GM12878 (cell line): ENCODE measurements around the gene ITSN2. TPM values are rescaled to one million over a fixed set of nuclear protein-coding genes. Genes with fewer than 3 reads are reported as not detected.
A peak's percentile ranks its signal among the peaks of the same experiment; 100 is the strongest.

ENCODE experiments used
- ATAC-seq: fragments of 200-7000 bp; cut with Tn5 transposase; 3 replicates; pipeline ENCODE4 v1.9.1; 2020; ENCODE audit warnings: mild to moderate bottlenecking, moderate library complexity
- BruUV-seq: library from RNA; stranded (reverse); fragments of 400-500 nt; replicated peaks from 2 replicates; lab custom pipeline; 2021; lab: Mats Ljungman, UMichigan
- CTCF ChIA-PET: fragments of 300-600 bp; sonication (Branson Sonifier 250); formaldehyde crosslinking; extraction: SDS; loops from one replicate; lab custom pipeline; 2021; ENCODE audit warnings: inconsistent platforms; lab: Yijun Ruan, JAX
- POLR2A ChIA-PET: fragments of 350-600 bp; formaldehyde crosslinking; extraction: SDS; loops from one replicate; lab custom pipeline; 2021; ENCODE audit warnings: inconsistent platforms; lab: Charles Lee
- RAD21 ChIA-PET: fragments of 300-600 bp; sonication (Branson Sonifier 250); formaldehyde crosslinking; loops from one replicate; lab custom pipeline; 2023; ENCODE audit warnings: antibody characterized with exemption; ENCODE audit not compliant: unreplicated experiment; lab: Charles Lee
- SMC1A ChIA-PET: fragments of 300-600 bp; sonication (Branson Sonifier 250); formaldehyde crosslinking; loops from one replicate; lab custom pipeline; 2023; ENCODE audit not compliant: unreplicated experiment, uncharacterized antibody; lab: Charles Lee
- DNase-seq: peaks from one replicate; pipeline ENCODE4 v3.0.0-alpha.2; 2011; ENCODE audit warnings: low read depth, low spot score
- FAIRE-seq: peaks from 3 replicates; lab custom pipeline; 2011; peaks lifted over from hg19 to GRCh38; lab: Jason Lieb, UNC
- H2AFZ ChIP-seq: 2 replicates; pipeline ENCODE4 v1.6.0; 2011; ENCODE audit warnings: low read depth, low read length, control low read depth; ENCODE audit not compliant: control insufficient read depth
- H3K27ac ChIP-seq: 2 replicates; pipeline ENCODE4 v1.5.1; 2011; ENCODE audit warnings: control low read depth; ENCODE audit not compliant: control insufficient read depth, insufficient read depth
- H3K27me3 ChIP-seq, 2 experiments: replicated peaks in 1 of 2; 2 replicates each; pipeline versions ENCODE4 v1.6.0 to v1.6.1; 2011; ENCODE audit warnings: low read length in 1 of 2; ENCODE audit not compliant: control insufficient read depth in 2 of 2, insufficient read depth in 2 of 2
- H3K36me3 ChIP-seq, 2 experiments: 2 replicates each; pipeline ENCODE4 v1.5.1; 2011; ENCODE audit warnings: low read length in 1 of 2; ENCODE audit not compliant: control insufficient read depth in 2 of 2, insufficient read depth in 2 of 2
- H3K4me1 ChIP-seq: 2 replicates; pipeline ENCODE4 v1.6.1; 2011; ENCODE audit warnings: mild to moderate bottlenecking, low read length, moderate library complexity, mixed read lengths; ENCODE audit not compliant: control insufficient read depth, insufficient read depth
- H3K4me2 ChIP-seq: 2 replicates; pipeline ENCODE4 v1.6.0; 2011; ENCODE audit warnings: control low read depth; ENCODE audit not compliant: control insufficient read depth, insufficient read depth
- H3K4me3 ChIP-seq: fragments of 200-600 bp; sonication (generic); 2 replicates; pipeline ENCODE4 v1.5.1; 2016
- H3K79me2 ChIP-seq: 2 replicates; pipeline ENCODE4 v1.6.0; 2011; ENCODE audit warnings: low read length; ENCODE audit not compliant: control insufficient read depth, insufficient read depth
- H3K9ac ChIP-seq: 2 replicates; pipeline ENCODE4 v1.8.0; 2011; ENCODE audit warnings: low read length, control low read depth, mixed read lengths; ENCODE audit not compliant: control insufficient read depth, insufficient read depth
- H3K9me3 ChIP-seq: replicated peaks from 3 replicates; pipeline ENCODE4 v1.5.1; 2011; ENCODE audit warnings: mild to moderate bottlenecking, low read length; ENCODE audit not compliant: control insufficient read depth, insufficient read depth
- H4K20me1 ChIP-seq: 2 replicates; pipeline ENCODE4 v1.6.0; 2011; ENCODE audit not compliant: control insufficient read depth, insufficient read depth
- ATF7 ChIP-seq: fragments of 450-650 bp; IDR thresholded peaks from 2 replicates; pipeline ENCODE4 v1.6.1; 2016; ENCODE audit warnings: low read depth, mild to moderate bottlenecking
- CBFB ChIP-seq: IDR thresholded peaks from 2 replicates; pipeline ENCODE4 v1.6.1; 2016; ENCODE audit warnings: antibody characterized with exemption, low read depth
- CREM ChIP-seq: IDR thresholded peaks from 2 replicates; pipeline ENCODE4 v1.6.1; 2014; ENCODE audit warnings: antibody characterized with exemption, low read depth
- DPF2 ChIP-seq: fragments of 450-650 bp; IDR thresholded peaks from 2 replicates; pipeline ENCODE4 v1.6.1; 2017; ENCODE audit warnings: mild to moderate bottlenecking
- FOS ChIP-seq: IDR thresholded peaks from 3 replicates; pipeline ENCODE4 v1.6.1; 2011; ENCODE audit warnings: borderline replicate concordance; ENCODE audit not compliant: insufficient read length; ENCODE audit errors: extremely low read depth
- FOXM1 ChIP-seq: IDR thresholded peaks from 2 replicates; pipeline ENCODE4 v1.6.1; 2012; ENCODE audit warnings: low read depth, mild to moderate bottlenecking, inconsistent platforms, low read length, moderate library complexity
- GABPA ChIP-seq: IDR thresholded peaks from 2 replicates; pipeline ENCODE4 v1.6.1; 2014; ENCODE audit warnings: antibody characterized with exemption, low read depth, mild to moderate bottlenecking, inconsistent platforms
- JUNB ChIP-seq: IDR thresholded peaks from 2 replicates; pipeline ENCODE4 v1.6.1; 2016; ENCODE audit warnings: antibody characterized with exemption, mild to moderate bottlenecking
- MEF2A ChIP-seq: IDR thresholded peaks from 2 replicates; pipeline ENCODE4 v1.6.1; 2011; ENCODE audit warnings: low read depth, mild to moderate bottlenecking, low read length, moderate library complexity; ENCODE audit not compliant: insufficient read depth
- NR2C2 ChIP-seq: IDR thresholded peaks from 2 replicates; pipeline ENCODE4 v1.6.1; 2011; ENCODE audit warnings: borderline replicate concordance, low read depth; ENCODE audit not compliant: control insufficient read depth, insufficient read length
- PML ChIP-seq: IDR thresholded peaks from 2 replicates; pipeline ENCODE4 v1.6.1; 2012; ENCODE audit warnings: low read length, inconsistent platforms
- RUNX3 ChIP-seq: IDR thresholded peaks from 2 replicates; pipeline ENCODE4 v1.6.1; 2012; ENCODE audit warnings: low read length, inconsistent platforms
- SMAD1 ChIP-seq: fragments of 450-650 bp; IDR thresholded peaks from 2 replicates; pipeline ENCODE4 v1.6.1; 2018; ENCODE audit warnings: mild to moderate bottlenecking, low read depth; ENCODE audit not compliant: partially characterized antibody
- TAF1 ChIP-seq: IDR thresholded peaks from 2 replicates; pipeline ENCODE4 v1.6.1; 2011; ENCODE audit warnings: mild to moderate bottlenecking, low read depth, low read length, borderline replicate concordance
- YY1 ChIP-seq: IDR thresholded peaks from 2 replicates; pipeline ENCODE4 v1.6.1; 2011; ENCODE audit warnings: low read depth, mild to moderate bottlenecking, low read length
- WGBS: methylation state at CpG from one replicate; pipeline ENCODE4 v1.1.6; 2016; ENCODE audit warnings: low lambda C conversion rate; ENCODE audit not compliant: insufficient replicate concordance, insufficient coverage; ENCODE audit errors: missing lambda C conversion rate; 5-methylcytosine and 5-hydroxymethylcytosine counted together
- in situ Hi-C: fragments of 300-500 bp; cut with MboI; formaldehyde crosslinking; loops from 9 replicates; pipeline ENCODE4 v1.14.3; 2018; ENCODE audit warnings: mixed read lengths
- intact Hi-C: fragments of 100-400 bp; cut with micrococcal nuclease; formaldehyde crosslinking; loops from one replicate; pipeline ENCODE4 v1.14.2; 2022; ENCODE audit not compliant: unreplicated experiment
- polyA plus RNA-seq, 11 experiments: library from polyadenylated mRNA; depleted of rRNA in 4 of 11; unstranded in 6 of 11; stranded (reverse) in 5 of 11; fragments of >200 nt; fragmentation: Nextera tagmentation in 4 of 11; fragmentation: Illumina TruSeq in 1 of 11; extraction: Ambion mirVana in 4 of 11; extraction: Trizol in 1 of 11; gene quantifications; 1 replicate in 1 of 11; 2 replicates in 10 of 11; pipeline versions ENCODE4 v1.2.1 to v1.2.3, GENCODE V29; 2011 to 2016; ENCODE audit warnings: inconsistent platforms in 2 of 11, missing spikeins in 2 of 11, low read depth in 1 of 11
- total RNA-seq, 4 experiments: library from RNA; depleted of rRNA in 3 of 4; stranded (reverse); fragments of >200 nt in 3 of 4; fragmentation: Illumina TruSeq in 1 of 4; extraction: Trizol in 1 of 4; gene quantifications; 2 replicates each; pipeline versions ENCODE4 v1.2.1 to v1.2.3, GENCODE V29; 2013 to 2021
- TF ChIP-seq, protein P1 (sequence below): fragments of 450-650 bp; IDR thresholded peaks from 2 replicates; pipeline ENCODE4 v1.6.1; 2017; ENCODE audit warnings: mild to moderate bottlenecking
- TF ChIP-seq, protein P2 (sequence below): fragments of 450-650 bp; IDR thresholded peaks from 2 replicates; pipeline ENCODE4 v1.6.1; 2016; ENCODE audit warnings: mild to moderate bottlenecking
- TF ChIP-seq, protein P3 (sequence below): fragments of 450-650 bp; IDR thresholded peaks from 2 replicates; pipeline ENCODE4 v1.6.1; 2017; ENCODE audit warnings: low read depth, mild to moderate bottlenecking, moderate library complexity
- TF ChIP-seq, protein P4 (sequence below): IDR thresholded peaks from 2 replicates; pipeline ENCODE4 v1.6.1; 2012; ENCODE audit warnings: low read length, inconsistent platforms

ITSN2 gene
- total and polyA plus RNA-seq, 10 of the 15 experiments (the other 5 are each of a cell fraction or from before 2014, with no cell fraction given), result 20.5 to 80.0 (median 54.7) TPM

DNA sequence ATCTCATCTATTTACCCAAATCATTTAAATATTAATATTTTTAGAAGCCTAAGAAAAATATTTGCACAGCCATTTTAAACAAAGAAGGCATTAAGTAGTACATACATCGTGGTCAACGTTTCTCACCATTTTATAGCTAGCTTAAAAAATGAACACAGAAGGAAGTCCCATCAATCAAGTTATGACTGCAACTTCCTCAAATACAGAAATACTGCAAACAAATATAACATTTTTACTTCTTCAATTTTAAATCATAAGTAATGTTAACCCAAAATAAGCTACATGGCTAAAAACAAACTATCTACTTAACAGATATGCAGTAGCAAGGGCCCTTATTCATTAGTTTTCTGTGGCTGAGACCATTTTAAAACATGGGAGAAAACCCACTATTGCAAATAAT lies 30.6 kb downstream of the ITSN2 start:
- no TSS peak for BruUV-seq
- ChIA-PET POLR2A (interaction anchor here (1.0 to 5.2 kb wide), 9 partner anchors 9 to 403 kb away, joined by 3 to 48 read pairs (median 5); partner anchors contain the start of genes ATAD2B and ITSN2), RAD21 (interaction anchor here (0.6 to 6.4 kb wide), 12 partner anchors 8 to 402 kb away, joined by 3 to 55 read pairs (median 6); partner anchors contain the start of genes ATAD2B and ITSN2), SMC1A (interaction anchor here (0.6 to 6.9 kb wide), 13 partner anchors 8 to 117 kb away, joined by 3 to 102 read pairs (median 5); partner anchors contain the start of gene ITSN2), CTCF (interaction anchor here (1.0 to 5.4 kb wide), 9 partner anchors 8 to 22 kb away, joined by 3 to 40 read pairs (median 6); no protein-coding TSS in a partner anchor)
- ATAC-seq (peak; percentile 66), FAIRE-seq (no peak), DNase-seq (no peak)
- H3K79me2 ChIP-seq, result peaks cover 71% of the 10 kb centered on the region
- peak overlapping the region; percentile 66 for H3K4me3 ChIP-seq
- no peaks in the 10 kb centered on the region for H3K27me3 ChIP-seq
- H2AFZ ChIP-seq, result peak overlapping the region; percentile 30
- in situ Hi-C loops (no loop called here), intact Hi-C loops (loop anchor here (2.0 kb wide), 1 partner anchor 13 kb away; no protein-coding TSS in a partner anchor)
- WGBS, result 0% methylated on average over 2 of the region's 2 CpGs
- peaks cover 0 to 3% of the 10 kb centered on the region in 2 experiments; a peak in 2 of 4 replicates for H3K36me3 ChIP-seq
- H3K4me1 ChIP-seq, result peaks cover 36% of the 10 kb centered on the region
- peak overlapping the region; percentile 92 for H3K27ac ChIP-seq
- H3K9me3 ChIP-seq, result no peaks in the 10 kb centered on the region
- H4K20me1 ChIP-seq, result no peaks in the 10 kb centered on the region
- H3K9ac ChIP-seq, result peak overlapping the region; percentile 62
- peak overlapping the region; percentile 95 for H3K4me2 ChIP-seq
- TF ChIP-seq MEF2A, result peak; percentile 71
- TF ChIP-seq CBFB, result no peak
- TF ChIP-seq, protein P1, sequence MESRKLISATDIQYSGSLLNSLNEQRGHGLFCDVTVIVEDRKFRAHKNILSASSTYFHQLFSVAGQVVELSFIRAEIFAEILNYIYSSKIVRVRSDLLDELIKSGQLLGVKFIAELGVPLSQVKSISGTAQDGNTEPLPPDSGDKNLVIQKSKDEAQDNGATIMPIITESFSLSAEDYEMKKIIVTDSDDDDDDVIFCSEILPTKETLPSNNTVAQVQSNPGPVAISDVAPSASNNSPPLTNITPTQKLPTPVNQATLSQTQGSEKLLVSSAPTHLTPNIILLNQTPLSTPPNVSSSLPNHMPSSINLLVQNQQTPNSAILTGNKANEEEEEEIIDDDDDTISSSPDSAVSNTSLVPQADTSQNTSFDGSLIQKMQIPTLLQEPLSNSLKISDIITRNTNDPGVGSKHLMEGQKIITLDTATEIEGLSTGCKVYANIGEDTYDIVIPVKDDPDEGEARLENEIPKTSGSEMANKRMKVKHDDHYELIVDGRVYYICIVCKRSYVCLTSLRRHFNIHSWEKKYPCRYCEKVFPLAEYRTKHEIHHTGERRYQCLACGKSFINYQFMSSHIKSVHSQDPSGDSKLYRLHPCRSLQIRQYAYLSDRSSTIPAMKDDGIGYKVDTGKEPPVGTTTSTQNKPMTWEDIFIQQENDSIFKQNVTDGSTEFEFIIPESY, result no peak
- TF ChIP-seq, protein P2, sequence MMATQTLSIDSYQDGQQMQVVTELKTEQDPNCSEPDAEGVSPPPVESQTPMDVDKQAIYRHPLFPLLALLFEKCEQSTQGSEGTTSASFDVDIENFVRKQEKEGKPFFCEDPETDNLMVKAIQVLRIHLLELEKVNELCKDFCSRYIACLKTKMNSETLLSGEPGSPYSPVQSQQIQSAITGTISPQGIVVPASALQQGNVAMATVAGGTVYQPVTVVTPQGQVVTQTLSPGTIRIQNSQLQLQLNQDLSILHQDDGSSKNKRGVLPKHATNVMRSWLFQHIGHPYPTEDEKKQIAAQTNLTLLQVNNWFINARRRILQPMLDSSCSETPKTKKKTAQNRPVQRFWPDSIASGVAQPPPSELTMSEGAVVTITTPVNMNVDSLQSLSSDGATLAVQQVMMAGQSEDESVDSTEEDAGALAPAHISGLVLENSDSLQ, result peak; percentile 91
- TF ChIP-seq RUNX3, result peak; percentile 68
- peak; percentile 59; the same call in 1 of the 2 replicates for TF ChIP-seq PML
- TF ChIP-seq TAF1, result 0 out of 2 replicates have a peak, but pooled peaks have one; percentile 17
- TF ChIP-seq ATF7, result peak; percentile 28; the same call in 1 of the 2 replicates
- TF ChIP-seq JUNB, result peak; percentile 79
- no peak for TF ChIP-seq FOS
- TF ChIP-seq SMAD1, result no peak
- TF ChIP-seq NR2C2, result no peak
- peak; percentile 61; the same call in 1 of the 2 replicates for TF ChIP-seq YY1
- 0 out of 2 replicates have a peak, but pooled peaks have one; percentile 32 for TF ChIP-seq GABPA
- TF ChIP-seq, protein P3, sequence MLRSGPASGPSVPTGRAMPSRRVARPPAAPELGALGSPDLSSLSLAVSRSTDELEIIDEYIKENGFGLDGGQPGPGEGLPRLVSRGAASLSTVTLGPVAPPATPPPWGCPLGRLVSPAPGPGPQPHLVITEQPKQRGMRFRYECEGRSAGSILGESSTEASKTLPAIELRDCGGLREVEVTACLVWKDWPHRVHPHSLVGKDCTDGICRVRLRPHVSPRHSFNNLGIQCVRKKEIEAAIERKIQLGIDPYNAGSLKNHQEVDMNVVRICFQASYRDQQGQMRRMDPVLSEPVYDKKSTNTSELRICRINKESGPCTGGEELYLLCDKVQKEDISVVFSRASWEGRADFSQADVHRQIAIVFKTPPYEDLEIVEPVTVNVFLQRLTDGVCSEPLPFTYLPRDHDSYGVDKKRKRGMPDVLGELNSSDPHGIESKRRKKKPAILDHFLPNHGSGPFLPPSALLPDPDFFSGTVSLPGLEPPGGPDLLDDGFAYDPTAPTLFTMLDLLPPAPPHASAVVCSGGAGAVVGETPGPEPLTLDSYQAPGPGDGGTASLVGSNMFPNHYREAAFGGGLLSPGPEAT, result peak; percentile 50; the same call in 1 of the 2 replicates
- 0 out of 2 replicates have a peak, but pooled peaks have one; percentile 10 for TF ChIP-seq CREM
- TF ChIP-seq FOXM1, result peak; percentile 60; the same call in 1 of the 2 replicates
- TF ChIP-seq, protein P4, sequence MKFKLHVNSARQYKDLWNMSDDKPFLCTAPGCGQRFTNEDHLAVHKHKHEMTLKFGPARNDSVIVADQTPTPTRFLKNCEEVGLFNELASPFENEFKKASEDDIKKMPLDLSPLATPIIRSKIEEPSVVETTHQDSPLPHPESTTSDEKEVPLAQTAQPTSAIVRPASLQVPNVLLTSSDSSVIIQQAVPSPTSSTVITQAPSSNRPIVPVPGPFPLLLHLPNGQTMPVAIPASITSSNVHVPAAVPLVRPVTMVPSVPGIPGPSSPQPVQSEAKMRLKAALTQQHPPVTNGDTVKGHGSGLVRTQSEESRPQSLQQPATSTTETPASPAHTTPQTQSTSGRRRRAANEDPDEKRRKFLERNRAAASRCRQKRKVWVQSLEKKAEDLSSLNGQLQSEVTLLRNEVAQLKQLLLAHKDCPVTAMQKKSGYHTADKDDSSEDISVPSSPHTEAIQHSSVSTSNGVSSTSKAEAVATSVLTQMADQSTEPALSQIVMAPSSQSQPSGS, result peak; percentile 76
- TF ChIP-seq DPF2, result peak; percentile 71
